ENCODE measurements around the gene COG5.

- TF ChIP-seq YY1 (IDR thresholded peaks at IDR 0.05; ENCODE audit: insufficient read depth, insufficient read length), result no peak
- TF ChIP-seq ZNF274 (IDR thresholded peaks at IDR 0.05; ENCODE audit: low read depth, low read length), result no peak
- TF ChIP-seq SUZ12 (IDR thresholded peaks at IDR 0.05; ENCODE audit: extremely low read depth, insufficient read depth, insufficient read length), result no peak
These were observed 25.7 kb downstream of the COG5 start for GRCh38 chr7:107538001-107538400.

Data from NT2/D1 (cell line).